MCF 10A (cell line): ENCODE results near the gene GFER. TPM values are rescaled to one million over a fixed set of nuclear protein-coding genes. Genes with fewer than 3 reads are reported as not detected.
A peak's percentile ranks its signal among the peaks of the same experiment; 100 is the strongest.

ENCODE experiments used
- BruUV-seq: library from RNA; stranded (reverse); fragments of 400-500 nt; replicated peaks from 2 replicates; lab custom pipeline; 2021; lab: Mats Ljungman, UMichigan
- CTCF ChIA-PET: fragments of 300-600 bp; sonication (Branson Sonifier 250); formaldehyde crosslinking; extraction: SDS; loops from one replicate; lab custom pipeline; 2021; ENCODE audit warnings: antibody characterized with exemption, inconsistent platforms; lab: Yijun Ruan, JAX
- POLR2A ChIA-PET: fragments of 300-600, 350-650 bp; sonication (Branson Sonifier 250); formaldehyde crosslinking; extraction: SDS; loops from one replicate; lab custom pipeline; 2020; ENCODE audit warnings: antibody characterized with exemption, inconsistent platforms; lab: Yijun Ruan, JAX
- DNase-seq: peaks from one replicate; pipeline ENCODE4 v3.0.0-alpha.2; 2018; ENCODE audit not compliant: unreplicated experiment
- H3K27ac Mint-ChIP-seq: one replicate; pipeline ENCODE4 v1.8.0; 2022; ENCODE audit warnings: mild to moderate bottlenecking, low read depth, mixed read lengths; ENCODE audit not compliant: unreplicated experiment
- H3K27me3 Mint-ChIP-seq: one replicate; pipeline ENCODE4 v1.8.0; 2022; ENCODE audit warnings: mixed read lengths; ENCODE audit not compliant: insufficient read depth, unreplicated experiment
- H3K36me3 Mint-ChIP-seq: one replicate; pipeline ENCODE4 v1.8.0; 2022; ENCODE audit warnings: mild to moderate bottlenecking, moderate library complexity, mixed read lengths; ENCODE audit not compliant: insufficient read depth, unreplicated experiment
- H3K4me1 Mint-ChIP-seq: one replicate; pipeline ENCODE4 v1.8.0; 2022; ENCODE audit warnings: mixed read lengths; ENCODE audit not compliant: insufficient read depth, unreplicated experiment
- H3K4me3 Mint-ChIP-seq: one replicate; pipeline ENCODE4 v1.8.0; 2022; ENCODE audit warnings: mild to moderate bottlenecking, moderate library complexity, mixed read lengths; ENCODE audit not compliant: unreplicated experiment
- H3K9me3 Mint-ChIP-seq: one replicate; pipeline ENCODE4 v1.8.0; 2022; ENCODE audit warnings: mixed read lengths; ENCODE audit not compliant: unreplicated experiment
- CTCF ChIP-seq: fragments of 200-600 bp; IDR thresholded peaks from one replicate; pipeline ENCODE4 v1.8.0; 2022; ENCODE audit warnings: antibody characterized with exemption, mild to moderate bottlenecking; ENCODE audit not compliant: unreplicated experiment
- intact Hi-C: fragments of 100-400 bp; cut with micrococcal nuclease; formaldehyde crosslinking; loops from 2 replicates; pipeline ENCODE4 v1.14.1; 2022
- total RNA-seq: library from RNA; stranded (reverse); gene quantifications from 2 replicates; pipeline ENCODE4 v1.2.3, GENCODE V29; 2022

Gene GFER
- total RNA-seq, 1 experiment from 2014 or later: 40.8 TPM

GRCh38 chr16:2004795-2005517, 21.0 kb downstream of the GFER start:
- no peaks in the 10 kb centered on the region for H3K9me3 Mint-ChIP-seq
- ChIA-PET POLR2A (interaction anchor here (0.6 to 2.5 kb wide), 6 partner anchors 10 to 508 kb away, joined by 3 to 18 read pairs (median 3); partner anchors contain the start of genes RPS2 and TBL3), CTCF (interaction anchor here (0.5 to 2.8 kb wide), 14 partner anchors 8 to 230 kb away, joined by 3 to 13 read pairs (median 4); partner anchors contain the start of genes NOXO1 and RAB26)
- peaks cover 17% of the 10 kb centered on the region for H3K4me1 Mint-ChIP-seq
- BruUV-seq: no TSS peak
- TF ChIP-seq CTCF: no peak
- no peak for DNase-seq
- H3K27ac Mint-ChIP-seq: peak overlapping the region; percentile 59
- intact Hi-C loops: no loop called here
- H3K4me3 Mint-ChIP-seq: no peak overlapping the region
- H3K36me3 Mint-ChIP-seq: peaks cover 54% of the 10 kb centered on the region
- H3K27me3 Mint-ChIP-seq: no peaks in the 10 kb centered on the region

GRCh38 chr16:2005646-2006045, 21.7 kb downstream of the GFER start:
- peak overlapping the region; percentile 79 for H3K4me3 Mint-ChIP-seq
- BruUV-seq: no TSS peak
- no peak overlapping the region for H3K27ac Mint-ChIP-seq
- H3K36me3 Mint-ChIP-seq: peaks cover 48% of the 10 kb centered on the region
- peaks cover 17% of the 10 kb centered on the region for H3K4me1 Mint-ChIP-seq
- TF ChIP-seq CTCF: no peak
- H3K9me3 Mint-ChIP-seq: no peaks in the 10 kb centered on the region
- no peaks in the 10 kb centered on the region for H3K27me3 Mint-ChIP-seq
- DNase-seq: no peak
- POLR2A ChIA-PET: interaction anchor here (1.0 to 4.2 kb wide), 4 partner anchors 9 to 41 kb away, joined by 3 to 41 read pairs (median 10); partner anchors contain the start of genes RPS2 and TBL3
- CTCF ChIA-PET: interaction anchor here (0.5 to 2.8 kb wide), 3 partner anchors 135 to 231 kb away, joined by 3 to 13 read pairs (median 4); no protein-coding TSS in a partner anchor
- intact Hi-C loops: no loop called here

GRCh38 chr16:2006317-2006716, 22.3 kb downstream of the GFER start:
- H3K4me1 Mint-ChIP-seq: peaks cover 17% of the 10 kb centered on the region
- no peak for DNase-seq
- ChIA-PET POLR2A (interaction anchor here (1.4 to 4.2 kb wide), 2 partner anchors 11 to 34 kb away, joined by 3 to 41 read pairs; partner anchors contain the start of gene TBL3), CTCF (no interaction called here)
- no peak for TF ChIP-seq CTCF
- peak overlapping the region; percentile 79 for H3K4me3 Mint-ChIP-seq
- no peaks in the 10 kb centered on the region for H3K9me3 Mint-ChIP-seq
- no TSS peak for BruUV-seq
- H3K27me3 Mint-ChIP-seq: no peaks in the 10 kb centered on the region
- intact Hi-C loops: no loop called here
- peaks cover 41% of the 10 kb centered on the region for H3K36me3 Mint-ChIP-seq
- peak overlapping the region; percentile 85 for H3K27ac Mint-ChIP-seq
